H9 (cell line): ENCODE measurements around the gene ZSWIM6. TPM values are rescaled to one million over a fixed set of nuclear protein-coding genes. Genes with fewer than 3 reads are reported as not detected.

Experiments
- DNase-seq: peaks from one replicate; pipeline ENCODE4 v3.0.0-alpha.2; 2017
- H2AFZ ChIP-seq: one replicate; pipeline ENCODE4 v1.6.1; 2013; ENCODE audit warnings: mild to moderate bottlenecking, low read length, control low read depth, moderate library complexity
- H2AK5ac ChIP-seq: 2 replicates; pipeline ENCODE4 v1.6.1; 2013; ENCODE audit warnings: low read length, control low read depth, mixed read lengths; ENCODE audit not compliant: insufficient read length
- H2BK120ac ChIP-seq: one replicate; pipeline ENCODE4 v1.6.1; 2013; ENCODE audit warnings: low read depth, mild to moderate bottlenecking, low read length, control low read depth, inconsistent platforms; ENCODE audit not compliant: poor library complexity, severe bottlenecking
- H2BK12ac ChIP-seq: 2 replicates; pipeline ENCODE4 v1.6.1; 2013; ENCODE audit warnings: low read length, control low read depth, mixed read lengths, low read depth; ENCODE audit not compliant: insufficient read length
- H2BK15ac ChIP-seq: 2 replicates; pipeline ENCODE4 v1.6.1; 2013; ENCODE audit warnings: low read depth, low read length, control low read depth
- H2BK20ac ChIP-seq: one replicate; pipeline ENCODE4 v1.6.1; 2013; ENCODE audit warnings: low read depth, mild to moderate bottlenecking, low read length, control low read depth, inconsistent platforms; ENCODE audit not compliant: poor library complexity, severe bottlenecking
- H2BK5ac ChIP-seq: 2 replicates; pipeline ENCODE4 v1.6.1; 2013; ENCODE audit warnings: low read length, control low read depth, mixed read lengths; ENCODE audit not compliant: insufficient read length
- H3K14ac ChIP-seq: 2 replicates; pipeline ENCODE4 v1.6.1; 2013; ENCODE audit warnings: low read length, control low read depth; ENCODE audit not compliant: insufficient read depth
- H3K18ac ChIP-seq: 2 replicates; pipeline ENCODE4 v1.6.1; 2013; ENCODE audit warnings: low read depth, mild to moderate bottlenecking, mixed read lengths, low read length, control low read depth; ENCODE audit not compliant: insufficient read length
- H3K23ac ChIP-seq: 2 replicates; pipeline ENCODE4 v1.6.1; 2013; ENCODE audit warnings: low read length, control low read depth, mixed read lengths, low read depth; ENCODE audit not compliant: insufficient read length
- H3K23me2 ChIP-seq: 2 replicates; pipeline ENCODE4 v1.6.1; 2013; ENCODE audit warnings: low read depth, mild to moderate bottlenecking, mixed read lengths, low read length, control low read depth; ENCODE audit not compliant: insufficient read length, poor library complexity, severe bottlenecking
- H3K27ac ChIP-seq: 2 replicates; pipeline ENCODE4 v1.5.1; 2013; ENCODE audit warnings: low read length, control low read depth, mixed read lengths, low read depth; ENCODE audit not compliant: insufficient read length
- H3K27me3 ChIP-seq: 2 replicates; pipeline ENCODE4 v1.6.1; 2013; ENCODE audit warnings: low read length, control low read depth, inconsistent platforms; ENCODE audit not compliant: insufficient read depth
- H3K4ac ChIP-seq: 2 replicates; pipeline ENCODE4 v1.6.1; 2013; ENCODE audit warnings: low read depth, mild to moderate bottlenecking, control low read depth, inconsistent platforms, low read length, moderate library complexity
- H3K4me1 ChIP-seq: 2 replicates; pipeline ENCODE4 v1.6.1; 2013; ENCODE audit warnings: low read length, control low read depth, inconsistent platforms; ENCODE audit not compliant: insufficient read depth
- H3K4me2 ChIP-seq: 2 replicates; pipeline ENCODE4 v1.6.1; 2013; ENCODE audit warnings: low read length, control low read depth, mixed read lengths; ENCODE audit not compliant: insufficient read length, insufficient read depth
- H3K56ac ChIP-seq: 2 replicates; pipeline ENCODE4 v1.6.1; 2013; ENCODE audit warnings: low read depth, mild to moderate bottlenecking, mixed read lengths, low read length, control low read depth; ENCODE audit not compliant: insufficient read length
- H3K79me1 ChIP-seq: 2 replicates; pipeline ENCODE4 v1.6.1; 2013; ENCODE audit warnings: low read depth, mild to moderate bottlenecking, moderate library complexity, low read length, control low read depth, inconsistent platforms; ENCODE audit not compliant: insufficient read depth, poor library complexity, severe bottlenecking
- H3K79me2 ChIP-seq: 2 replicates; pipeline ENCODE4 v1.6.1; 2013; ENCODE audit warnings: low read length, control low read depth, inconsistent platforms; ENCODE audit not compliant: insufficient read depth
- H3K9ac ChIP-seq: 2 replicates; pipeline ENCODE4 v1.6.1; 2013; ENCODE audit warnings: low read length, control low read depth, mixed read lengths; ENCODE audit not compliant: insufficient read length; ENCODE audit errors: extremely low read depth
- H3K9me3 ChIP-seq: one replicate; pipeline ENCODE4 v1.6.1; 2013; ENCODE audit warnings: low read depth, low read length, inconsistent platforms; ENCODE audit not compliant: control insufficient read depth
- H3T11ph ChIP-seq: one replicate; pipeline ENCODE4 v1.6.1; 2013; ENCODE audit warnings: mild to moderate bottlenecking, low read length, control low read depth, inconsistent platforms
- H4K20me1 ChIP-seq: one replicate; pipeline ENCODE4 v1.6.1; 2013; ENCODE audit not compliant: control insufficient read depth, insufficient read length, insufficient read depth
- H4K5ac ChIP-seq: 2 replicates; pipeline ENCODE4 v1.6.1; 2013; ENCODE audit warnings: low read depth, mild to moderate bottlenecking, mixed read lengths, low read length, control low read depth; ENCODE audit not compliant: insufficient read length
- H4K8ac ChIP-seq: replicated peaks from 2 replicates; pipeline ENCODE4 v1.6.1; 2013; ENCODE audit warnings: low read length, control low read depth, mixed read lengths, low read depth; ENCODE audit not compliant: insufficient read length
- H4K91ac ChIP-seq: 2 replicates; pipeline ENCODE4 v1.6.1; 2013; ENCODE audit warnings: low read depth, mild to moderate bottlenecking, moderate library complexity, mixed read lengths, low read length, control low read depth; ENCODE audit not compliant: insufficient read length
- H3K27ac Mint-ChIP-seq, 3 experiments: 2 replicates in 2 of 3; 3 replicates in 1 of 3; pipeline ENCODE4 v1.8.0; 2020 to 2021; ENCODE audit warnings: mixed read lengths in 3 of 3, mild to moderate bottlenecking in 1 of 3, moderate library complexity in 1 of 3
- H3K27me3 Mint-ChIP-seq: 2 replicates; pipeline ENCODE4 v1.8.0; 2021; ENCODE audit warnings: low read depth, mild to moderate bottlenecking, moderate library complexity, mixed read lengths
- H3K36me3 Mint-ChIP-seq, 3 experiments: 2 replicates in 2 of 3; 3 replicates in 1 of 3; pipeline ENCODE4 v1.8.0; 2020 to 2021; ENCODE audit warnings: low read depth in 3 of 3, mixed read lengths in 3 of 3; ENCODE audit not compliant: insufficient read depth in 1 of 3
- H3K4me1 Mint-ChIP-seq, 2 experiments: 2 replicates each; pipeline ENCODE4 v1.8.0; 2020; ENCODE audit warnings: mixed read lengths in 2 of 2
- H3K4me3 Mint-ChIP-seq, 2 experiments: 2 replicates in 1 of 2; 3 replicates in 1 of 2; pipeline ENCODE4 v1.8.0; 2020 to 2021; ENCODE audit warnings: mild to moderate bottlenecking in 2 of 2, mixed read lengths in 2 of 2, moderate library complexity in 1 of 2
- H3K9me3 Mint-ChIP-seq, 2 experiments: 2 replicates in 1 of 2; 3 replicates in 1 of 2; pipeline ENCODE4 v1.8.0; 2020; ENCODE audit warnings: mild to moderate bottlenecking in 2 of 2, mixed read lengths in 2 of 2, moderate library complexity in 1 of 2
- WGBS: extraction: QIAGEN DNeasy Blood & Tissue Kit; methylation state at CpG from one replicate; pipeline ENCODE4 v1.1.7; 2013; ENCODE audit warnings: missing lambda C conversion rate, low lambda C conversion rate, mixed read lengths; ENCODE audit not compliant: insufficient read length; ENCODE audit errors: extremely low coverage; 5-methylcytosine and 5-hydroxymethylcytosine counted together
- total RNA-seq: library from RNA; stranded (reverse); gene quantifications from 2 replicates; pipeline ENCODE4 v1.2.1, GENCODE V29; 2021
- TF ChIP-seq, protein P1 (sequence below): fragments of 200-600 bp; sonication (generic); conservative IDR thresholded peaks from 3 replicates; pipeline ENCODE4 v1.8.0; 2021; ENCODE audit warnings: antibody characterized with exemption, mild to moderate bottlenecking

The ZSWIM6 gene
- total RNA-seq, 1 experiment from 2014 or later = 11.5 TPM

DNA sequence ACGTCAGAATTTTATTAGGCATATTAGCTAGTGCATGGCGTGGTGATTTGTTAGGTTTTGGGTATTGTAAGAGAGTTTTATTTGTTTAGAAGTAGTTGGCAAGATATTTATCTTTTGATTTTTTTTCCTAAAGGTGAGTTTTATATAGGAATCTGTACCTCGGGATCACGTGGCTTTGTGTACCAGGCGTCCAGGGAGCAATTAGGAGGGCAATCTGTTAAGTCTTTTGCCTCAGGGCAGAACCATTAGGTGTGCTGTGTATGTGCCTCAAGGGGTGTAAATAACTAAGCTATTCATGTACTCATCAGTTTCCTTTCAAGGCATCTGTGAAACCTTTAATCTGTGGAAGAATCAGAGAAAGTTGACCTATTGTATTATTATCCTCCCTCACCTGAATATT lies 39.4 kb downstream of the ZSWIM6 start:
- no peak overlapping the region; a peak in 1 of 7 replicates for H3K27ac Mint-ChIP-seq
- H3K4ac ChIP-seq = no peak overlapping the region
- no peaks in the 10 kb centered on the region for H3K27me3 Mint-ChIP-seq
- H4K91ac ChIP-seq = no peak overlapping the region
- no peak overlapping the region for H3T11ph ChIP-seq
- peaks cover 0 to 3% of the 10 kb centered on the region in 2 experiments; a peak in 1 of 5 replicates for H3K9me3 Mint-ChIP-seq
- H3K4me2 ChIP-seq = no peak overlapping the region
- H4K20me1 ChIP-seq = no peaks in the 10 kb centered on the region
- H3K14ac ChIP-seq = no peak overlapping the region
- WGBS = 100% methylated on average over 2 of the region's 5 CpGs
- TF ChIP-seq, protein P1, sequence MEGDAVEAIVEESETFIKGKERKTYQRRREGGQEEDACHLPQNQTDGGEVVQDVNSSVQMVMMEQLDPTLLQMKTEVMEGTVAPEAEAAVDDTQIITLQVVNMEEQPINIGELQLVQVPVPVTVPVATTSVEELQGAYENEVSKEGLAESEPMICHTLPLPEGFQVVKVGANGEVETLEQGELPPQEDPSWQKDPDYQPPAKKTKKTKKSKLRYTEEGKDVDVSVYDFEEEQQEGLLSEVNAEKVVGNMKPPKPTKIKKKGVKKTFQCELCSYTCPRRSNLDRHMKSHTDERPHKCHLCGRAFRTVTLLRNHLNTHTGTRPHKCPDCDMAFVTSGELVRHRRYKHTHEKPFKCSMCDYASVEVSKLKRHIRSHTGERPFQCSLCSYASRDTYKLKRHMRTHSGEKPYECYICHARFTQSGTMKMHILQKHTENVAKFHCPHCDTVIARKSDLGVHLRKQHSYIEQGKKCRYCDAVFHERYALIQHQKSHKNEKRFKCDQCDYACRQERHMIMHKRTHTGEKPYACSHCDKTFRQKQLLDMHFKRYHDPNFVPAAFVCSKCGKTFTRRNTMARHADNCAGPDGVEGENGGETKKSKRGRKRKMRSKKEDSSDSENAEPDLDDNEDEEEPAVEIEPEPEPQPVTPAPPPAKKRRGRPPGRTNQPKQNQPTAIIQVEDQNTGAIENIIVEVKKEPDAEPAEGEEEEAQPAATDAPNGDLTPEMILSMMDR = no peak
- H3K18ac ChIP-seq = no peak overlapping the region
- H2BK15ac ChIP-seq = no peak overlapping the region
- no peaks in the 10 kb centered on the region for H3K27me3 ChIP-seq
- H4K5ac ChIP-seq = no peak overlapping the region
- H2BK20ac ChIP-seq = no peak overlapping the region
- no peak overlapping the region for H3K56ac ChIP-seq
- no peak overlapping the region for H2BK12ac ChIP-seq
- H3K36me3 Mint-ChIP-seq = peaks cover 3 to 16% (median 4%) of the 10 kb centered on the region in 3 experiments; a peak in 5 of 7 replicates
- no peak overlapping the region for H3K9ac ChIP-seq
- no peaks in the 10 kb centered on the region for H3K4me1 ChIP-seq
- no peak overlapping the region for H2BK120ac ChIP-seq
- H3K23ac ChIP-seq = no peak overlapping the region
- H2AK5ac ChIP-seq = no peak overlapping the region
- H3K27ac ChIP-seq = no peak overlapping the region
- no peaks in the 10 kb centered on the region for H3K23me2 ChIP-seq
- H3K4me3 Mint-ChIP-seq = no peak overlapping the region
- no peak for DNase-seq
- no peaks in the 10 kb centered on the region for H3K9me3 ChIP-seq
- no peak overlapping the region for H2BK5ac ChIP-seq
- no peaks in the 10 kb centered on the region for H3K79me1 ChIP-seq
- H3K79me2 ChIP-seq = no peaks in the 10 kb centered on the region
- peaks cover 12 to 16% of the 10 kb centered on the region in 2 experiments for H3K4me1 Mint-ChIP-seq
- H4K8ac ChIP-seq = no peak overlapping the region
- no peak overlapping the region for H2AFZ ChIP-seq
